Spleen (tissue), 11 donors: Measurements from ENCODE around the gene RASSF3. TPM values are rescaled to one million over a fixed set of nuclear protein-coding genes. Genes with fewer than 3 reads are reported as not detected.

Experiments
- DNase-seq: peaks from one replicate; pipeline ENCODE4 v3.0.0-alpha.2; 2020
- H3K27ac ChIP-seq, 8 donors: fragments of 200-600 bp; sonication (generic) in 7 of 8; 1 replicate in 4 of 8; 2 replicates in 4 of 8; pipeline versions ENCODE4 v1.5.0 to v1.8.0; 2016 to 2021; ENCODE audit warnings: inconsistent platforms in 4 of 8, mild to moderate bottlenecking in 4 of 8, moderate library complexity in 1 of 8
- H3K27me3 ChIP-seq, 7 donors: fragments of 200-600 bp; sonication (generic) in 6 of 7; replicated peaks in 1 of 7; 1 replicate in 4 of 7; 2 replicates in 3 of 7; pipeline versions ENCODE4 v1.5.0 to v1.8.0; 2016 to 2021; ENCODE audit warnings: inconsistent platforms in 3 of 7, mild to moderate bottlenecking in 1 of 7
- H3K36me3 ChIP-seq, 6 donors: fragments of 200-600 bp; sonication (generic) in 5 of 6; 1 replicate in 4 of 6; 2 replicates in 2 of 6; pipeline versions ENCODE4 v1.5.0 to v1.8.0; 2016 to 2021; ENCODE audit warnings: inconsistent platforms in 2 of 6
- H3K4me1 ChIP-seq, 6 donors: fragments of 200-600 bp; sonication (generic) in 5 of 6; 1 replicate in 3 of 6; 2 replicates in 3 of 6; pipeline versions ENCODE4 v1.5.0 to v1.8.0; 2016 to 2021; ENCODE audit warnings: inconsistent platforms in 3 of 6
- H3K4me3 ChIP-seq, 8 donors: fragments of 200-600 bp; sonication (generic) in 7 of 8; 1 replicate in 4 of 8; 2 replicates in 4 of 8; pipeline versions ENCODE4 v1.5.0 to v1.8.0; 2016 to 2021; ENCODE audit warnings: inconsistent platforms in 4 of 8, mild to moderate bottlenecking in 4 of 8, moderate library complexity in 2 of 8
- H3K9me3 ChIP-seq, 8 donors: fragments of 200-600 bp; sonication (generic) in 7 of 8; 1 replicate in 4 of 8; 2 replicates in 4 of 8; pipeline versions ENCODE4 v1.5.0 to v1.8.0; 2016 to 2021; ENCODE audit warnings: inconsistent platforms in 4 of 8
- CTCF ChIP-seq, 11 experiments: fragments of 200-600 bp in 7 of 11; fragments of 450-650 bp in 4 of 11; sonication (generic) in 4 of 11; IDR thresholded peaks in 8 of 11; conservative IDR thresholded peaks in 3 of 11; 1 replicate in 7 of 11; 2 replicates in 4 of 11; pipeline versions ENCODE4 v1.4.0 to v1.8.0; 2016 to 2021; ENCODE audit warnings: antibody characterized with exemption in 11 of 11, inconsistent platforms in 4 of 11, mild to moderate bottlenecking in 1 of 11
- POLR2A ChIP-seq, 3 donors: fragments of 450-650 bp; IDR thresholded peaks; one replicate each; pipeline ENCODE4 v1.5.1; 2017; ENCODE audit warnings: antibody characterized with exemption in 3 of 3, mild to moderate bottlenecking in 1 of 3
- POLR2AphosphoS5 ChIP-seq, 3 donors: sonication (generic); formaldehyde crosslinking; IDR thresholded peaks; one replicate each; pipeline ENCODE4 v1.5.1; 2017; ENCODE audit warnings: antibody characterized with exemption in 3 of 3
- WGBS, 5 donors: extraction: QIAGEN DNeasy Blood & Tissue Kit in 3 of 5; methylation state at CpG; one replicate each; pipeline versions ENCODE4 v1.1.5 to v1.1.7; 2013 to 2018; 5-methylcytosine and 5-hydroxymethylcytosine counted together
- intact Hi-C: fragments of 100-400 bp; cut with DNase I; formaldehyde crosslinking; loops from one replicate; pipeline ENCODE4 v1.15.0; 2023; ENCODE audit warnings: low total_unique reads
- polyA plus RNA-seq, 3 donors: library from polyadenylated mRNA; stranded (reverse); fragments of 200-250 nt; gene quantifications; one replicate each; pipeline ENCODE4 v1.2.1, GENCODE V29; 2013
- total RNA-seq, 7 donors: library from RNA; depleted of rRNA in 3 of 7; stranded (reverse); fragments of >200 nt in 3 of 7; fragmentation: NEBNext Ultra II Directional in 4 of 7; extraction: Animal tissue kit (Norgen Biotek cat#: 25700) in 4 of 7; gene quantifications; one replicate each; pipeline versions ENCODE4 v1.1.0 to v1.2.1, GENCODE V29; 2016 to 2021
- donor health status: healthy with polysubstance abuse.
- donor health status: DM: no; HTN: no; CAD: no; lungs with moderate emphysema.
- donor health status: DM: no; HTN: no; CAD: no.
- donor health status: Bipolar disorder and iron deficiency.
- donor health status: healthy.
- donor health status: DM: no; HTN: no; CAD: no.
- donor health status: DM: yes; HTN: yes; CAD: no.

Gene RASSF3
- total and polyA plus RNA-seq, 10 donors = 31.0 to 120 (median 91.0) TPM

- Histone ChIP-seq H3K4me3 (no peak overlapping the region), H3K4me1 (peaks cover 86 to 100% (median 100%) of the 10 kb centered on the region in 6 donors), H3K27me3 (no peaks in the 10 kb centered on the region), H3K9me3 (no peaks in the 10 kb centered on the region), H3K36me3 (no peaks in the 10 kb centered on the region), H3K27ac (peak overlapping the region; percentile 69 to 93 (median 85))
- intact Hi-C loops = loop anchor here (10.0 kb wide), 1 partner anchor 58 kb away; the partner anchor contains the start of gene RASSF3
- 8 to 16% (median 9%) methylated on average over 8 of the region's 8 CpGs for WGBS, 5 donors
- DNase-seq = no peak
- TF ChIP-seq CTCF (IDR thresholded peaks at IDR 0.05 in 8 of 11, conservative IDR thresholded peaks at IDR 0.05 in 3 of 11) (no peak), POLR2AphosphoS5 (IDR thresholded peaks at IDR 0.05) (peak in 2 of 3 donors; percentile 65 to 72)
Measured at GRCh38 chr12:64672925-64673409, 62.7 kb downstream of the RASSF3 start.

- Histone ChIP-seq H3K27ac (peak overlapping the region; percentile 69 to 93 (median 85)), H3K36me3 (no peaks in the 10 kb centered on the region), H3K9me3 (no peaks in the 10 kb centered on the region), H3K4me1 (peaks cover 91 to 100% (median 100%) of the 10 kb centered on the region in 6 donors), H3K27me3 (no peaks in the 10 kb centered on the region), H3K4me3 (no peak overlapping the region)
- no peak for DNase-seq
- 73 to 86% (median 81%) methylated on average over 9 of the region's 9 CpGs for WGBS, 5 donors
- intact Hi-C loops = loop anchor here (10.0 kb wide), 1 partner anchor 59 kb away; the partner anchor contains the start of gene RASSF3
- TF ChIP-seq POLR2AphosphoS5 (IDR thresholded peaks at IDR 0.05) (no peak), CTCF (IDR thresholded peaks at IDR 0.05 in 8 of 11, conservative IDR thresholded peaks at IDR 0.05 in 3 of 11) (no peak), POLR2A (IDR thresholded peaks at IDR 0.05) (no peak)
Measured at GRCh38 chr12:64673490-64674169, 63.3 kb downstream of the RASSF3 start.

GRCh38 chr12:64674367-64674922, 64.2 kb downstream of the RASSF3 start:
- H3K4me3 ChIP-seq = no peak overlapping the region
- DNase-seq = peak; percentile 83
- H3K9me3 ChIP-seq = no peaks in the 10 kb centered on the region
- 69 to 75% (median 72%) methylated on average over 10 of the region's 10 CpGs for WGBS, 5 donors
- no peaks in the 10 kb centered on the region for H3K36me3 ChIP-seq
- no peak for TF ChIP-seq CTCF (IDR thresholded peaks at IDR 0.05 in 8 of 11, conservative IDR thresholded peaks at IDR 0.05 in 3 of 11)
- no peak for TF ChIP-seq POLR2A (IDR thresholded peaks at IDR 0.05)
- peak; percentile 46 to 82 (median 63) for TF ChIP-seq POLR2AphosphoS5 (IDR thresholded peaks at IDR 0.05)
- H3K27me3 ChIP-seq = no peaks in the 10 kb centered on the region
- H3K27ac ChIP-seq = peak overlapping the region; percentile 69 to 93 (median 85)
- intact Hi-C loops = loop anchor here (10.0 kb wide), 1 partner anchor 60 kb away; the partner anchor contains the start of gene RASSF3
- H3K4me1 ChIP-seq = peaks cover 91 to 100% (median 100%) of the 10 kb centered on the region in 6 donors

GRCh38 chr12:64675795-64676194, 65.5 kb downstream of the RASSF3 start:
- no peak for DNase-seq
- Histone ChIP-seq H3K4me1 (peaks cover 84 to 100% (median 100%) of the 10 kb centered on the region in 6 donors), H3K4me3 (no peak overlapping the region), H3K9me3 (no peaks in the 10 kb centered on the region), H3K27ac (peak overlapping the region; percentile 39 to 93 (median 85)), H3K27me3 (no peaks in the 10 kb centered on the region), H3K36me3 (no peaks in the 10 kb centered on the region)
- TF ChIP-seq CTCF (IDR thresholded peaks at IDR 0.05 in 8 of 11, conservative IDR thresholded peaks at IDR 0.05 in 3 of 11) (no peak), POLR2AphosphoS5 (IDR thresholded peaks at IDR 0.05) (peak in 1 of 3 donors; percentile 55), POLR2A (IDR thresholded peaks at IDR 0.05) (no peak)
- intact Hi-C loops = loop anchor here (10.0 kb wide), 1 partner anchor 61 kb away; the partner anchor contains the start of gene RASSF3
- WGBS, 5 donors = 55 to 69% (median 64%) methylated on average over 3 of the region's 3 CpGs
